Endothelial cell of umbilical vein (primary cell): Measurements from ENCODE around the gene TMPRSS7.

ENCODE experiments used
- EZH2 ChIP-seq: IDR thresholded peaks from 2 replicates; pipeline ENCODE4 v1.6.1; 2012; ENCODE audit warnings: borderline replicate concordance, low read depth, mild to moderate bottlenecking, moderate library complexity, low read length, inconsistent platforms; ENCODE audit not compliant: severe bottlenecking
- FOS ChIP-seq: IDR thresholded peaks from 2 replicates; pipeline ENCODE4 v1.6.1; 2011; ENCODE audit warnings: mild to moderate bottlenecking, low read length, moderate library complexity, borderline replicate concordance; ENCODE audit not compliant: insufficient read depth
- POLR2AphosphoS5 ChIP-seq: IDR thresholded peaks from 2 replicates; pipeline ENCODE4 v1.6.1; 2012; ENCODE audit warnings: low read depth, mild to moderate bottlenecking, control low read depth, low read length, moderate library complexity; ENCODE audit not compliant: insufficient read depth
- TF ChIP-seq, protein P1 (sequence below), 2 donors: IDR thresholded peaks; 1 replicate in 1 of 2; 2 replicates in 1 of 2; pipeline ENCODE4 v1.5.1; 2011; ENCODE audit warnings: low read length in 2 of 2, mild to moderate bottlenecking in 2 of 2, moderate library complexity in 2 of 2, control low read depth in 1 of 2, inconsistent platforms in 1 of 2, low read depth in 1 of 2; ENCODE audit not compliant: insufficient read depth in 1 of 2; ENCODE audit errors: extremely low read depth in 1 of 2

DNA sequence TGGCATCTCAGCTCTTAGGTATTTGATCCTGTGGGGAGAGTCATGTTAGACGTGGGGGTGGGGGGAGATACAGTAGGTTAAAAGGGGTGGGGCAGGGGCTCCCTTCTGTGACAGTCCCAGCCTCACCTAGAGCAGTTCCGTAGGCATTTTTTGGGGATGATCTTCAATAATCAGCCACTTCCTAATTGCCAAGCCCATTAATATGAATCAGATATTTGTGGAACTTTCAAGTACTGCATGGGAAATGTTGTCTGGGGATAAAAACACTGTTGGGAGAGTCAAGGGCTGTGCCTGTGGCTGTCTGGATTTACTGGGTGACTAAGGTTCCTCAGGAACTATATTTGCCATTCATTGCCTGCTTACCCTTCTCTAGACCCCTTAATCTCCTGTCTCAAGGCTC, 61.2 kb downstream of the TMPRSS7 start:
- TF ChIP-seq FOS (no peak), EZH2 (no peak), POLR2AphosphoS5 (no peak)
- TF ChIP-seq, protein P1, sequence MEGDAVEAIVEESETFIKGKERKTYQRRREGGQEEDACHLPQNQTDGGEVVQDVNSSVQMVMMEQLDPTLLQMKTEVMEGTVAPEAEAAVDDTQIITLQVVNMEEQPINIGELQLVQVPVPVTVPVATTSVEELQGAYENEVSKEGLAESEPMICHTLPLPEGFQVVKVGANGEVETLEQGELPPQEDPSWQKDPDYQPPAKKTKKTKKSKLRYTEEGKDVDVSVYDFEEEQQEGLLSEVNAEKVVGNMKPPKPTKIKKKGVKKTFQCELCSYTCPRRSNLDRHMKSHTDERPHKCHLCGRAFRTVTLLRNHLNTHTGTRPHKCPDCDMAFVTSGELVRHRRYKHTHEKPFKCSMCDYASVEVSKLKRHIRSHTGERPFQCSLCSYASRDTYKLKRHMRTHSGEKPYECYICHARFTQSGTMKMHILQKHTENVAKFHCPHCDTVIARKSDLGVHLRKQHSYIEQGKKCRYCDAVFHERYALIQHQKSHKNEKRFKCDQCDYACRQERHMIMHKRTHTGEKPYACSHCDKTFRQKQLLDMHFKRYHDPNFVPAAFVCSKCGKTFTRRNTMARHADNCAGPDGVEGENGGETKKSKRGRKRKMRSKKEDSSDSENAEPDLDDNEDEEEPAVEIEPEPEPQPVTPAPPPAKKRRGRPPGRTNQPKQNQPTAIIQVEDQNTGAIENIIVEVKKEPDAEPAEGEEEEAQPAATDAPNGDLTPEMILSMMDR (IDR thresholded peaks at IDR 0.05; ENCODE audit: extremely low read depth in 1 of 2, insufficient read depth in 1 of 2, low read depth in 1 of 2, low read length in 2 of 2), result no peak
